Fibroblast of pulmonary artery (primary cell): Measurements from ENCODE around the gene TECR.
A peak's percentile ranks its signal among the peaks of the same experiment; 100 is the strongest.

Source experiments
- DNase-seq: peaks from one replicate; pipeline ENCODE4 v3.0.0-alpha.2; 2010; ENCODE audit warnings: low read depth
- H3K4me3 ChIP-seq: replicated peaks from 2 replicates; pipeline ENCODE4 v1.5.1; 2011; ENCODE audit warnings: low read depth, mild to moderate bottlenecking, control low read depth, low read length, moderate library complexity
- CTCF ChIP-seq: IDR thresholded peaks from 2 replicates; pipeline ENCODE4 v1.5.1; 2011; ENCODE audit warnings: mild to moderate bottlenecking, control low read depth, low read length, inconsistent platforms; ENCODE audit errors: missing control alignments

TECR gene

GRCh38 chr19:14556662-14557188 lies 27.3 kb downstream of the TECR start:
- peak; percentile 86 for DNase-seq
- peak; percentile 96 for TF ChIP-seq CTCF
- no peak overlapping the region for H3K4me3 ChIP-seq

GRCh38 chr19:14558370-14559066 lies 29.1 kb downstream of the TECR start:
- H3K4me3 ChIP-seq: no peak overlapping the region
- TF ChIP-seq CTCF: no peak
- no peak for DNase-seq

GRCh38 chr19:14559916-14560775 lies 30.8 kb downstream of the TECR start:
- DNase-seq: no peak
- no peak overlapping the region for H3K4me3 ChIP-seq
- TF ChIP-seq CTCF: no peak

- H3K4me3 ChIP-seq: no peak overlapping the region
- no peak for DNase-seq
- no peak for TF ChIP-seq CTCF
Measured at GRCh38 chr19:14560776-14561108, 31.3 kb downstream of the TECR start.

GRCh38 chr19:14561249-14561648 lies 31.9 kb downstream of the TECR start:
- DNase-seq: no peak
- H3K4me3 ChIP-seq: no peak overlapping the region
- no peak for TF ChIP-seq CTCF

GRCh38 chr19:14561847-14562351 lies 32.5 kb downstream of the TECR start:
- TF ChIP-seq CTCF: no peak

More at GRCh38 chr19:14561847-14562351, 32.5 kb downstream of the TECR start:
- no peak for DNase-seq
- no peak overlapping the region for H3K4me3 ChIP-seq
